ENCODE data around the gene NOX5.
A peak's percentile ranks its signal among the peaks of the same experiment; 100 is the strongest.

NOX5 gene

DNA sequence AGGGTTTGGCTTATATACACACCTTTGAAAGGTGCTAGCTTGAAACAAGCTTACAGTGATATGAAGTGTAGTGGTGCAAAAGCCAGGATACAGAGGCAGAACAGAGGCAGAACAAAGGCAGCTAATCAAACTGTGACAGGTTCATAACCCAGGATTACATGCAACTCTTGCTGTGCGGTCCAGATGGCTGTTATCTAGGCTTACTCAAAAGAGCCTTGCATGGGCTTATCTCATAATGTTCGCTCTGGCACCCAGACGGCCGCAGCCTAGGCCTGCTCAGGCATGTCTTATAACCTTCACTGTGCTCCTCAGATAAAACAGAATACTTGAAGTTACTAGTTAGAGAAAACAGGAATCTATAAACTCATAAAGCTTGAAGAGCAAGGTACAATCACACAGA lies 22.8 kb upstream of the NOX5 start:
- no peak for DNase-seq

DNA sequence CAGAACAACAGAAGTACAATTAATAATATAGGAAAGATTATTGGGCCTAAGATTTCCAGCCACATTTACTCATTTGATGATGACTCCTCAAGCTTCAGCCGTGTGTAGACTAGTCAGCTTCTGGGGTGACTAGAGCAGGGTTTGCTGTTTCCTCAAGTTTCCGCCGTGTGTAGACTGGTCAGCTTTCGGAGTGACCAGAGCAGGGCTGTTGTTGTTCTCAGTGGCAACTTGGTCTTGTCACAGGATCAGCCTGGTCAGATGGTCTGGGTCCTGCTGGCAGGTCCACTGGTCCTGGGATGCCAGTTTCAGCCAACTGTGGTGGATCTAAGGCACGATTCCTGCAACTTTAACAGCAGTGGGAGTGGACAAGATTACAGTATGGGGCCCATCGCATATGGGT lies 21.8 kb upstream of the NOX5 start:
- DNase-seq, result no peak

DNA sequence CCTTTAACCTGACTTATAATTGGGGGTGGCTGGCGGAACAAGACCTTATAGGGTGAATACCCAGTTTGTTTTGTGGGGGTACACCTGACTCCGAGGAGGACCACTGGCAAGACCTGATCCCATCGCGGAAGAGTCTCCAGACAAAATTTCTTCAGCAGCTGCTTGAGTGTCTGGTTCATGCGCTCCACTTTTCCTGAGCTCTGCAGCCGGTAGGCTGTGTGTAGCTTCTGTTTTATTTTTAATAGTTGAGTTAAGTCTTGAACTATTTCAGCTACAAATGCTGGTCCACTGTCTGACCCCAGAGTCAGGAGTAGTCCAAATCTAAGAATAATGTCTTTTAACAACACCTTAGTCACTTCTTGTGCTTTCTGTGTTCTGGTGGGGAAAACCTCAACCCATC lies 21.2 kb upstream of the NOX5 start:
- no peak for DNase-seq

DNA sequence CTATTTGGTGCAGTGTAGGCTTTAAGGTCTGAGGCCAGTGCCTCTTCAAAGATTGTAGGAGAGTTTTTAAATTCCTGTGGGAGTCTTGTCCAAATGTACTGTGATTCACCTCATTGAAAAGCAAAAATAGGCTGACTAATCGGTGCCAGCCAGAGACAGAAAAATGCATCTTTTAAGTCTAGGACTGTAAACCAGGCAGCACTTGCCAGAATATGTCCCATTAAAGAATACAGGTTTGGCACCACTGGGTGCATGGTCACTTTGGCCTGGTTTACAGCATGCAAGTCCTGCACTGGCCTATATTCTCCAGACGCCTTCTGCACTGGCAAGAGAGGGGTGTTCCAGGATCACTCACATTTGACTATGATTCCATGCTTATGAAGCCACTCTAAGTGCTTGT lies 20.3 kb upstream of the NOX5 start:
- DNase-seq, result peak; percentile 65

DNA sequence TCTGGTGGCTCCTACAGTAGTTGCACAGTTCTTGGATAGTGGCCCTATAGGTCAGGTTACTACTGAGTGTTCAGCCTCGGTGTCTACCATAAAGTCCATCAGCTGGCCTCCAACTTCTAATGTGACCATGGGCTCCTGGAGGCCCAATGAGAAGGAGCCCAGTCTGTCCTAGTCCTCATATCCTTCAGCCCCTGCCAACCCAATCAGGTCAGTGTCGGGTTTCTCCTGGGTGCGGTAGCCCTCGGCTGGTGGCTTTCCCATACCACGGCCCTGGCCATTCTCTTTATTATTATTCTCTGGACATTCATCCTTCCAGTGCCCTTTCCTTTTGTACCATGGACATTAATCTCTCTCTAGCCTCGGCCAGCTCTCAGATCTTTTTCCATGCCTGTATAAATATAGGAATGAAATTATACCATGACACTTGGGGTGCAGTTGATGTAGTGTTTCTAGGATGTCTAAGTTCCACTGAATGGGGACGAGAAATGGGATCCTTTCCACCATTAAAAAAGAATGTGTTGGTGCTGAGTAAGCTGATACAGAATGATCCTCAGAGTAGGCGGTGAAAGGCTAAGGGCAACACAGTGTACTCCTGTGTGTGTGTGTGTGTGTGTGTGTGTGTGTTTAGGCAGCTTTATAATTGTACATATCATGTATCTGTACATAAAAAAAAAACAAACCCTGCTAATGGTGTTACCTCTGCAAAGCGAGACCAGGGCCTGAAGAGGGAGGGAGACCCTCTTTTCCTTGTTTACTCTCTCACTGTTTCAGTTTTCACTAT lies 19.3 kb upstream of the NOX5 start:
- DNase-seq, result no peak

DNA sequence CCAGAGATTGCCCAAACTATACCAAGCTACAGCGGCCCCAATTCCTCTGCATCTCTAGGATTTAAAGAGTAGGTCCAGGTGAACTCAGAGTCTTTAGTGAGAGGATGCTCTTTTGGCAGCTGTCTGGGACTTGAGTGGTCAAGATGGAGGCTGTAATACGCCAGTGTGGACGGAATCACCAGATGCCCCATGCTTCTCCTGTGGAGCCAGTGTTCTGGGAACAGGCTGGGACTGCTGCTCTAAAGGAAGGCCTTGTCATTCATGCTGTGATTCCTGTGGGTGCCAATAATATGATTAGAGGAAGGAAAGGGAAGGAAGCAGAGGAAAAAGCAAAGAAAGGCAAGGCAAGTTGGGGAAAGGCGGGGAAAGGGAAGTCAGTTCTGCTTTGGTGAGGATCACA lies 17.4 kb upstream of the NOX5 start:
- no peak for DNase-seq

DNA sequence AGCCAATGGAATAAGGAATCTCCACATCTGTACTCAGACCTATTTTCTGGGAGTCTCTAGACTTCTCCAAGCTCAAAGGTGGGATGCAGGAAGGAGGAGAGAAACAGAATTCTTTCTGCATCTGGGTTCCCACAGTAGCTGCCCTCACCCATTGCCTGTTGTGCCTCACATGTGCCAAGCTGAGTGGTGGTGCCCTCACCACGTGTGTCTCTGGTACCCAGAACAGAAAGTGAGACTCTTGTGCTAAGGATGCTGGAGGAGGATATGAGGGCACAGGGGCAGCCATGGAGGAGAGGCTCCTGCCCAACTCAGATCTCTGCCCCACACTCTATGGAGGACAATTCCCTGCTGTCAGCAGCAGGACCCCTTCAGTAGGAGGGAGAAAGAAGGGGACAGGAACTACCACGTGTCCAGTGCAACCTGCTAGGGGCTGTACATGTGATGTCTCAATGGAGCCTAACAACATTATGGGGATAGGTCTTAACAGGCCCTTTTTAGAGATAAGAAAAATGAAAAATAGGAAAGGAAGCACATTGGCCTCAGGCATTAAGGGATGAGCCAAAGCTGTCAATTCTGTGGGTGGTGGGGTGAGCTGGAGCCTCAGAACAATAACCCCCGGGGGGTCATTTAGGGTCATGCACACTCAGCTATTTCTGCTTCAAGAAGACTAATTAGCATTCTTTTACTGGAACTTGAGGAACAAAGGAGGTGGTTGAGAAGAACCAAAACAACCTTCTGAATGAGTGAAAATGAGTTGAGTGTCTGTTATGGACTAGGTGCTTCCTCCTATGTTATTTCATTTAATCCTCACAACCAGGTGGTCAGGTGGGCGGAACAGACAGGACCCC lies 16.3 kb upstream of the NOX5 start:
- DNase-seq, result no peak

DNA sequence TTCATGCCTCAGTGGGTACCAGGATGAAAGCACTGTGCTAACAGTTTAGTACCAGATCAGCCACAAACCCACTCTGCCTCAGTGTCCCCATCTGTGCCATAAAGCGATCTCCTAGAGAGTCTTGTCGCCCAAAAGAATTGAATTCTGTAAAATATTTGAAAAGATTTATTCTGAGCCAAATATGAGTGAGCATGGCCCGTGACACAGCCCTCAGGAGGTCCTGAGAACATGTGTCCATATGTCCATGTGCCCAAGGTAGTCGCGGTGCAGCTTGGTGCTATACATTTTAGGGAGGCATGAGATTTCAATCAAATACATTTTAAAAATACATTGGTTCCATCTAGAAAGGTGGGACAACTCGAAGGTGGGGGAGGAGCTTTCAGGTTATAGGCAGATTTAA lies 15.4 kb upstream of the NOX5 start:
- DNase-seq, result no peak

DNA sequence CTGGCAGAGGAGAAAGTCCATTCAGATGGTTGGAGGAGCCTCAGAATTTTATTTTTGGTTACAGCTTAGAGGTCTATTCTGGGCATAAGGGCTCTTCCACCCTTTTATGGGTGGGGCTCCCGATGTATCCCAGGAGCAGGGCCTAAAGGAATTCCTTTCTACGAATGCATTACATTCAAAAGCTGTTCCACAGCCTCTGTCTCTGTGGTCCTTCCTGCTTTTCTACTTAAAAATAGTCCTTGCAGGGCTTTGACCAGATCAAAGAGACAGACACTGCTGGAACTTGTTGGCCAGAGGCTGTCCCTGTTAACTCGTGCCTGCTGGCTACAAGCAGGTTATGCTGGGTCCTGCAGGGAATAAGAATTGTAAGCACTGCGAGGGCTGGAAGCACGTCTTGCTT lies 14.4 kb upstream of the NOX5 start:
- no peak for DNase-seq

DNA sequence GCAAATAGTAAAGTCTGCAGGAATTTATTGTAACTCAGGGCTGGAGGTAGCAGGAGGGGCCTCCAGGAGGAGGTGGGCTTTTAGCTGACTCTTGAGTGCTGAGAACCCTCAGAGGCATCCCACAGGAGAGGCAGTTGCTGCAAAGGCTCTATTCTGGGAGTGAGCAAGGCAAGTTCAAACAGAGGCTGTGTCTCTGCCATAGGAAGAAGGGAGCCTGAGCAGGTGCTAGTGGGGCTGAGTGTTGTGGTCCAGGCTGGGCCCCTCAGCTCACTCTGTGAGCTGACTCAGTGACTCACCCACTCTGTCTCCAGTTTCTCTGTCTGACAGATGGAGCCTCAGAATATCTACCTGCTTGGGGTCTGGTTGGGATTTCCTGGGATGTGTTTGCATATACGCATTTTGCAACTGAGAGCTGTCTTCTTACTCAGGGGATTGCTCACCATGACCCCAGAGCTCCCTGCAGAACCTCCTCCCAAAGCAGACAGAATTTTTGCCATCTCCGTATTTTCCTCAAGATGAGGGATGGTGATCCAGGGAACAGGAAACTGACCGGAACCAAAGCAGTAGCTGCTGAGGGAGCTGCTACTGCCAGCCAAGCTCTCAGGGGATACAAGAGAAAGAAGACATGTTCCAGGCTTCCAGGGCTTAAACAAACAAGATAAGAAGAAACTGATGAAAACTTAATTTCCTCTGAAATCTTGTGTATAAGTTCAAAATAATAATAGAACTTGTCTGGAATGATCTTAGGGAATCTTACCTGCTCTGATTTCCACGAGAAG lies 13.6 kb upstream of the NOX5 start:
- DNase-seq, result no peak

DNA sequence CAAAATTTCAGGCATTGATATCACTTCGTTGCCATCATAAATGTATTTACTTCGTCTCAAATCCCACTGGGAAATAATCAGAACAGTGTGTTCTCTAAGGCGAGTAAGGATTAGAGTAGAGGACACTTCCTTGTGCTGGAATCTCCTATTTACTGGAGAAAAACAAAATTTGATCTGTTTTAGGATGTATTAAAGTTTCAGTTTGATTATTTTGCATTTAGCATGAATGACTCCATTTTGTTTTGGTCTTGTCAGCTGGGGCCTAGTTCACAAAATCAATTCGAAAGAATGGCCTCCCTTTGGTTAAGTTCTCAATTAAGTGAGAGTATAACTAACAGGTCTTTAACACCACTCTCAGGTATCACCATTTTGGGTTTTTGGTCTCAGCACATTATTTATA lies 11.7 kb upstream of the NOX5 start:
- no peak for DNase-seq

DNA sequence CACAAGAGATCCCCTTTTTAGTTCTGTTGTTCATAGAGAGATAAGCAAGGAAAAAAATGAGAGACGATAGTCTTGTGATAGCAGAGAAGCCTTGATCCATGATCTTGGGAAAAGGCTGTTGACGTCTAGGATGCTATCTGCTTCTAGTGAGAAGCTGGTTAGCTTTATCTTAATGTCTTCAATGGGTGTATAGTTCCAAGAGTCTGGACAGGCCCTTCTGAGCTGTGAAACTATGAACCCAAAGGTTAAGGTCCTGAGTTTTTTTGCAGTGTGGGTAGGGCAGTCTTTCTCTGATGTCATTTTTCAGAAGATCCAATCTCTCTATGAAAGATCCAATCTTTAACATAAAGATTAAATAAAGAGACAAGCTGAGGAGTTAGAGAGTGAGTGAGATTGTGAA lies 10.5 kb upstream of the NOX5 start:
- DNase-seq, result no peak

DNA sequence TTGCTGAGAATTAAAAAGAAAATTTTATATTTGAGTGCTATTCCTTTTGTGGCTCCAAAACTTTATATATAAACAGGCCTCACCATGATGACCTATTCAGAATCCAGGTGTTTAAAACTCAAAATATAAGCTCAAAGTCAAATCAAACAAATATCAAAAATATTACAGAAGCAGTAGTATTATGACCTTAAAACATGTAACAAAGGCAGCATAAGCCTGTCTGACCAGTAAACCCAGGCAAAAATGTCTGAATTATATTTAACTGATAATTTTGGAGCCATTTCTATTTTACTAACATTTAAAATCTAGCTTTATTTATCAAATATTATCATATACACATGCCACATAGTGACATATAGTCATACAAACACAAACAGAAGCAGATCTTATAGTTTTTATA lies 6.4 kb upstream of the NOX5 start:
- no peak for DNase-seq

DNA sequence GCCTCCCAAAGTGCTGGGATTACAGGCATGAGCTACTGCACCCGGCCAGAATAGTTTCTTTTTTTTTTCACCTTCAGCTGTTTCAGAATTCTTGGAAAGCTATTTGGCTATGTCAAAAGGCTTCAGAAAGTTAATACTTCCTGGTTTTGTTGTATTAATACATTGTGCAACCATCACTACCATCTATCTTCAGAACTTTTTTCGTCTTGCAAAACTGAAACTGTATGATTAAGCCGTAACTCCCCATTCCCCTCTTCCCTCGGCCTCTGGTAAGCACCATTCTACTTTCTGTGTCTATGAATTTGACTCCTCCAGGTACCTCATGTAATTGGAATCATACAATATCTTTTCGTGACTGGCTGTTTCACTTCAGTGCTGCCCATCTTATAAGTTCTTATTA lies 5.2 kb upstream of the NOX5 start:
- DNase-seq, result no peak

DNA sequence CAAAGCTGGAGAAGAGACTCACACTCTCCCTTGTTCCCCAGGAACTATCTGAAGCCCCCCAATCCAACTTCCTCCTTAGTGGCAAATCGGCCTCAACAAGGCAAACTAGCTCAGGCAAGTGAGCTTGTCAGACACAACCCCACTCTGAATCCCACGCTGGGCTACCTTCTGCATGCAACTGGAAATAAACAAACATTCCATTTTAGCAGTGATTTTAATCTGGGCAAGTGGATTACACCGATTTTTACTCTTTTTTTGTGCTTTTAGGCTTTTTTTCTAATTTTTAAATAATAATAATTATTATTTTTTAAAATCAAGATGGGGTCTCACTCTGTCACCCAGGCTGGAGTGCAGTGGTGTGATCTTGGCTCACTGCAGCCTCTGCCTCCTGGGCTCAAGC lies 2.9 kb upstream of the NOX5 start:
- no peak for DNase-seq

DNA sequence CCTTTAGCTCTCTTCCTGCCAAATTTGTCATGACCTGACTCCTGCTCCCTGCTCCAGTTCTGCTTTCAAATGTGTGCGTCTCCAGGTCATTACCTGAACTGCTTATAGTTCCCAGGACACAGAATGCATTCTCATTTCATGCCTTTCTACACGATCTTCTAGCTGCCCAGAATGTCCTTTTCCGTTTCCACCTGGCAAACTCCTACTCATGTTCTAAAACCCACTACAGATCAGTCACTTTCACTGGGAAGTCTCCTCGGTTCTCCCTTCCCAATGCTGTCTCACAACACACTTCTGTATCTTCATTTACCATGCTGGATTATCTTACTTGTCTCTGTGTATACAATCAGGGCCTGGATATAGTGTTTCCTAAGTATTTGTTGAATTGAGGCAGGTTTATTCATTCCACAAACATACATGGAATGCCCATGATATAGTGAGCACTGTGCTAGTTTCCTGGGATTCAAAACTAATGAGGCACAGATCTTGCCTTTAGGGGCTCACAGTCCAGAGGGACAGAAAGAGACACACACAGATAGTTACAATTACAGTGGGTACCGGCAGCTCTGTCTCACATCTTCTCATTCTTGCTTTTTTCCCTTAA lies 1.6 kb upstream of the NOX5 start:
- DNase-seq, result no peak

DNA sequence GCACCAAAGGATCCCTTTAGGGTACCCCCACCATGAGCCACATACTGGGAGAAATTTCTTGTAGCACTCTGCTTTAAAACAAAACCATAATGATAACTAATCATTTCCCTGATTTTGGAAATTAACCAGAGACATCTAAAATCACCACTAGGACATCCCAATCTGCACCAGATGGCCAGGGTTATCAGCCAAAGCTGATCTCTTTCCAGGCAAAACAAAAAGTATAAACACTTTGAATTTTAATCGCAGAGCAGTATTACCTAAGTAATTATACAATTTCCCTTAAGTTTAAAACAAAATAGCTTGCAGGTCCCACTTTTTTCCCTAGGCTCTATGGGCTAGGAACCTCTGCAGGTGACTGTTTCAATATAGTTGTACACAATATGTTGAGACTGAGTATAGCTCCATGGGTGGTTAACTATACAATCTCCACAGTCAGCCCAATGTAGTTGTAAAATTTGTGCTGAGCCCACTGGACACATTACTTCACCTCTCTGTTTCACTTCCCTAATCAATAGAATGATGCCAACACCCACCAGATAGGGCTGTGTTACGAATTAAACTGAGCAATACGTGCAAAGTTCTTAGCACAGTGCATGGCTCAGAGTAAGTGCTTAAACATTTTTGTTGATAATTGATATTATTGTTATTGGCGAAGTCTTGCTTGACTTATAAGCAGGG lies 629 bp upstream of the NOX5 start:
- DNase-seq, result no peak

DNA sequence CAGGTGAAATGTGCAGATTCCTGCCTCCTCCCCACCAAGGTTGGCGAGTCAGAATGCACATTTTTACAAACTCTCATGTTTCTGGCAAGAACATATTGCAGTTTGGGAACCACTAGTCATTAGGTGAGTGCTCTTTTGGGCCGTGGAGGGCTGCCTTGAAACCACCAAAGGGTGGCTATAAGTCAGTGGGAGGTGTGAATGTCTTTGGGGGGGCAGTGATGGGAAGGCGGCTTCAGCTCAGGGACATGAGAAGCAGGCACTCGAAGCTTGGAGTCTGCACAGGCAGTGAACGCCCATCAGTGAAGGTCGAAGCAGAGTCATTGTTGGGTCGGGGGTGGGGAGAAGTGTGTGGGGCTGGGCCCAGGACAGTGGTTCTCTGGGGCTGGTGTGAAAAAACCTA lies 1.1 kb downstream of the NOX5 start:
- no peak for DNase-seq

DNA sequence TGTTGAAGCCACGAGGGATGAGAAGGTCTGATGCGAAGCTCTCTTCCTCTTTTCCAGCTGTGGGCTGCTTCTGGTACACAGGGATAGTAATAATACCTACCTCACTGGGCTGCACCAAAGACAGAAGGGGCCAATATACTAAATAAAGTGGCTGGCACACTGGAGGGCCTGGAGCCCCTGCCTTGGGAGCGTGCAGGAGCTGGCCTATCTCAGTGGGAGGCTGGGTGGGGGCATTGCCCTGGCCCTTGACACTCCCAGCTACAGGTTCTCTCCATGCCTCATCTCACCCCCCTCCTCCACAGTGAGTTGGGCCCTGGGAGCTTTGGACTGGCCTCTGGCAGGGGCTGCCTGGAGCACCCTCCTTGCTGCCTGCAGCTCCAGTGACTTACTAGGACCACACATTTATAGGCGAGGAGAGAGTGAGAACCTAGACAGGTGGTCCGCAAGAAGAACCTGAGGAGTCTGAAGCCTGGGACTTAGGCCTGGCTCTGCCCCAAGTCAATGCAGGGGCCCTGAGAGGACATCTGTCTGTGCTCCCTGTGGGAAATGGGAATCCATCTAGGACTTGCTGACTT lies 1.6 kb downstream of the NOX5 start:
- DNase-seq, result no peak

DNA sequence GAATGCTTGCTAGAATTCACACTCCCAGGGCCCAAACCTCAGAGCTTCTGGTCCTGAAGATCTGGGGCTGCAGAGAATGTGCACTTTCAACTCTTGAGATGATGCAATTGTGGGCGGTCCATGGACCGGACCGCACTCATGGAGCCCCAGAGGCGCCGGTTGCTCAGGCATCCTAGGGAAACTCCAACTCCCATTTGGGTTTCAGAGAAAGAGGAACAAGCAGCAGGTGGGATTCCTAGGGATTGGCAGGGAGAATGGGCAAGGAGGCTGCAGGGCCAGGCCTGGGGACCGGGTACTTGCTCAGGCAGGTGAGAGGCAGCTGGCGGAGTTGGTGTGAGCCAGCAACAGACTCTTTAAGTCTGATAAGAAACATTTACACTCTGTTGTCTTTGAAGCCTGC lies 3.5 kb downstream of the NOX5 start:
- no peak for DNase-seq

DNA sequence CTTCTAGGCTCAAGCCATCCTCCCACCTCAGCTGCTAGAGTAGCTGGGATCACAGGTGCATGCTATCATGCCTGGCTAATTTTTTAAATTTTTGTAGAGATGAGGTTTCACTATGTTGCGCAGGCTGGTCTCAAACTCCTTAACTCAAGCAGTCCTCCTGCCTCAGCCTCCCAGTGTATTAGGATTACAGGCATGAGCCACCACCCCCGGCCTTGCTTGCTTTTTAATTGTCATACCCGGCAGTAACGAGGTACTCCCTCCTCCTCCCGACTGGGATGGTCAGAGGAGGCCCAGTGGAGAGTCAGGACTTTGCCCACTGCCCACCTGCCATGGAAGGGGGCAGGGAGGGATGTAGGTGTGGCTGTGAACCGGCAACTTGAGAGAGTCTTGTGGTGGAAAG lies 4.5 kb downstream of the NOX5 start:
- DNase-seq, result no peak

DNA sequence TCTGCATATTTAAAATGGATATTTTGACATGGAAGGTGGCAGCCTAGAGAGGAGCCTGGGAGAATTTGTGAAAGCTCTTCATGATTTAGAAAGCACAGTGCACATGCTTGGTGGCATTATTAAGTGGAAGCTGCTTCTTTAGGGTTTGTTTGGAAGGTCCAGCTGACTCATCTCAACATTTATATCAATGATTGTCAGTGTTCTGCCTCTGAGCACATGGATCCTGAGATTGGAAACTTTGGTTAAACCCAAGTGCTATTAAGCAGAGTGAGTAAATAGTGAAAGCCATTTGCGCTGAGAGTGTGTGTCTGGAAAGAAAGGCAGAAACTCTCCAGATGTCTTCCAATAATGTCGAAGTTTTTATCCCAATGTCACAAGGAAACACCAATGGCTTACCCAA lies 7.4 kb downstream of the NOX5 start:
- no peak for DNase-seq

All from fibroblast of skin of right biceps (primary cell).